H9 (cell line): Measurements from ENCODE around the gene IFI27. TPM values are rescaled to one million over a fixed set of nuclear protein-coding genes. Genes with fewer than 3 reads are reported as not detected.

Experiments
- DNase-seq: peaks from one replicate; pipeline ENCODE4 v3.0.0-alpha.2; 2017
- H2AFZ ChIP-seq: one replicate; pipeline ENCODE4 v1.6.1; 2013; ENCODE audit warnings: mild to moderate bottlenecking, low read length, control low read depth, moderate library complexity
- H2AK5ac ChIP-seq: 2 replicates; pipeline ENCODE4 v1.6.1; 2013; ENCODE audit warnings: low read length, control low read depth, mixed read lengths; ENCODE audit not compliant: insufficient read length
- H2BK120ac ChIP-seq: one replicate; pipeline ENCODE4 v1.6.1; 2013; ENCODE audit warnings: low read depth, mild to moderate bottlenecking, low read length, control low read depth, inconsistent platforms; ENCODE audit not compliant: poor library complexity, severe bottlenecking
- H2BK12ac ChIP-seq: 2 replicates; pipeline ENCODE4 v1.6.1; 2013; ENCODE audit warnings: low read length, control low read depth, mixed read lengths, low read depth; ENCODE audit not compliant: insufficient read length
- H2BK15ac ChIP-seq: 2 replicates; pipeline ENCODE4 v1.6.1; 2013; ENCODE audit warnings: low read depth, low read length, control low read depth
- H2BK20ac ChIP-seq: one replicate; pipeline ENCODE4 v1.6.1; 2013; ENCODE audit warnings: low read depth, mild to moderate bottlenecking, low read length, control low read depth, inconsistent platforms; ENCODE audit not compliant: poor library complexity, severe bottlenecking
- H2BK5ac ChIP-seq: 2 replicates; pipeline ENCODE4 v1.6.1; 2013; ENCODE audit warnings: low read length, control low read depth, mixed read lengths; ENCODE audit not compliant: insufficient read length
- H3K14ac ChIP-seq: 2 replicates; pipeline ENCODE4 v1.6.1; 2013; ENCODE audit warnings: low read length, control low read depth; ENCODE audit not compliant: insufficient read depth
- H3K18ac ChIP-seq: 2 replicates; pipeline ENCODE4 v1.6.1; 2013; ENCODE audit warnings: low read depth, mild to moderate bottlenecking, mixed read lengths, low read length, control low read depth; ENCODE audit not compliant: insufficient read length
- H3K23ac ChIP-seq: 2 replicates; pipeline ENCODE4 v1.6.1; 2013; ENCODE audit warnings: low read length, control low read depth, mixed read lengths, low read depth; ENCODE audit not compliant: insufficient read length
- H3K23me2 ChIP-seq: 2 replicates; pipeline ENCODE4 v1.6.1; 2013; ENCODE audit warnings: low read depth, mild to moderate bottlenecking, mixed read lengths, low read length, control low read depth; ENCODE audit not compliant: insufficient read length, poor library complexity, severe bottlenecking
- H3K27ac ChIP-seq: 2 replicates; pipeline ENCODE4 v1.5.1; 2013; ENCODE audit warnings: low read length, control low read depth, mixed read lengths, low read depth; ENCODE audit not compliant: insufficient read length
- H3K27me3 ChIP-seq: 2 replicates; pipeline ENCODE4 v1.6.1; 2013; ENCODE audit warnings: low read length, control low read depth, inconsistent platforms; ENCODE audit not compliant: insufficient read depth
- H3K4ac ChIP-seq: 2 replicates; pipeline ENCODE4 v1.6.1; 2013; ENCODE audit warnings: low read depth, mild to moderate bottlenecking, control low read depth, inconsistent platforms, low read length, moderate library complexity
- H3K4me1 ChIP-seq: 2 replicates; pipeline ENCODE4 v1.6.1; 2013; ENCODE audit warnings: low read length, control low read depth, inconsistent platforms; ENCODE audit not compliant: insufficient read depth
- H3K4me2 ChIP-seq: 2 replicates; pipeline ENCODE4 v1.6.1; 2013; ENCODE audit warnings: low read length, control low read depth, mixed read lengths; ENCODE audit not compliant: insufficient read length, insufficient read depth
- H3K56ac ChIP-seq: 2 replicates; pipeline ENCODE4 v1.6.1; 2013; ENCODE audit warnings: low read depth, mild to moderate bottlenecking, mixed read lengths, low read length, control low read depth; ENCODE audit not compliant: insufficient read length
- H3K79me1 ChIP-seq: 2 replicates; pipeline ENCODE4 v1.6.1; 2013; ENCODE audit warnings: low read depth, mild to moderate bottlenecking, moderate library complexity, low read length, control low read depth, inconsistent platforms; ENCODE audit not compliant: insufficient read depth, poor library complexity, severe bottlenecking
- H3K79me2 ChIP-seq: 2 replicates; pipeline ENCODE4 v1.6.1; 2013; ENCODE audit warnings: low read length, control low read depth, inconsistent platforms; ENCODE audit not compliant: insufficient read depth
- H3K9ac ChIP-seq: 2 replicates; pipeline ENCODE4 v1.6.1; 2013; ENCODE audit warnings: low read length, control low read depth, mixed read lengths; ENCODE audit not compliant: insufficient read length; ENCODE audit errors: extremely low read depth
- H3K9me3 ChIP-seq: one replicate; pipeline ENCODE4 v1.6.1; 2013; ENCODE audit warnings: low read depth, low read length, inconsistent platforms; ENCODE audit not compliant: control insufficient read depth
- H3T11ph ChIP-seq: one replicate; pipeline ENCODE4 v1.6.1; 2013; ENCODE audit warnings: mild to moderate bottlenecking, low read length, control low read depth, inconsistent platforms
- H4K20me1 ChIP-seq: one replicate; pipeline ENCODE4 v1.6.1; 2013; ENCODE audit not compliant: control insufficient read depth, insufficient read length, insufficient read depth
- H4K5ac ChIP-seq: 2 replicates; pipeline ENCODE4 v1.6.1; 2013; ENCODE audit warnings: low read depth, mild to moderate bottlenecking, mixed read lengths, low read length, control low read depth; ENCODE audit not compliant: insufficient read length
- H4K8ac ChIP-seq: replicated peaks from 2 replicates; pipeline ENCODE4 v1.6.1; 2013; ENCODE audit warnings: low read length, control low read depth, mixed read lengths, low read depth; ENCODE audit not compliant: insufficient read length
- H4K91ac ChIP-seq: 2 replicates; pipeline ENCODE4 v1.6.1; 2013; ENCODE audit warnings: low read depth, mild to moderate bottlenecking, moderate library complexity, mixed read lengths, low read length, control low read depth; ENCODE audit not compliant: insufficient read length
- H3K27ac Mint-ChIP-seq, 3 experiments: 2 replicates in 2 of 3; 3 replicates in 1 of 3; pipeline ENCODE4 v1.8.0; 2020 to 2021; ENCODE audit warnings: mixed read lengths in 3 of 3, mild to moderate bottlenecking in 1 of 3, moderate library complexity in 1 of 3
- H3K27me3 Mint-ChIP-seq: 2 replicates; pipeline ENCODE4 v1.8.0; 2021; ENCODE audit warnings: low read depth, mild to moderate bottlenecking, moderate library complexity, mixed read lengths
- H3K36me3 Mint-ChIP-seq, 3 experiments: 2 replicates in 2 of 3; 3 replicates in 1 of 3; pipeline ENCODE4 v1.8.0; 2020 to 2021; ENCODE audit warnings: low read depth in 3 of 3, mixed read lengths in 3 of 3; ENCODE audit not compliant: insufficient read depth in 1 of 3
- H3K4me1 Mint-ChIP-seq, 2 experiments: 2 replicates each; pipeline ENCODE4 v1.8.0; 2020; ENCODE audit warnings: mixed read lengths in 2 of 2
- H3K4me3 Mint-ChIP-seq, 2 experiments: 2 replicates in 1 of 2; 3 replicates in 1 of 2; pipeline ENCODE4 v1.8.0; 2020 to 2021; ENCODE audit warnings: mild to moderate bottlenecking in 2 of 2, mixed read lengths in 2 of 2, moderate library complexity in 1 of 2
- H3K9me3 Mint-ChIP-seq, 2 experiments: 2 replicates in 1 of 2; 3 replicates in 1 of 2; pipeline ENCODE4 v1.8.0; 2020; ENCODE audit warnings: mild to moderate bottlenecking in 2 of 2, mixed read lengths in 2 of 2, moderate library complexity in 1 of 2
- WGBS: extraction: QIAGEN DNeasy Blood & Tissue Kit; methylation state at CpG from one replicate; pipeline ENCODE4 v1.1.7; 2013; ENCODE audit warnings: missing lambda C conversion rate, low lambda C conversion rate, mixed read lengths; ENCODE audit not compliant: insufficient read length; ENCODE audit errors: extremely low coverage; 5-methylcytosine and 5-hydroxymethylcytosine counted together
- total RNA-seq: library from RNA; stranded (reverse); gene quantifications from 2 replicates; pipeline ENCODE4 v1.2.1, GENCODE V29; 2021
- TF ChIP-seq, protein P1 (sequence below): fragments of 200-600 bp; sonication (generic); conservative IDR thresholded peaks from 3 replicates; pipeline ENCODE4 v1.8.0; 2021; ENCODE audit warnings: antibody characterized with exemption, mild to moderate bottlenecking

IFI27 gene
- total RNA-seq, 1 experiment from 2014 or later: 1.7 TPM

DNA sequence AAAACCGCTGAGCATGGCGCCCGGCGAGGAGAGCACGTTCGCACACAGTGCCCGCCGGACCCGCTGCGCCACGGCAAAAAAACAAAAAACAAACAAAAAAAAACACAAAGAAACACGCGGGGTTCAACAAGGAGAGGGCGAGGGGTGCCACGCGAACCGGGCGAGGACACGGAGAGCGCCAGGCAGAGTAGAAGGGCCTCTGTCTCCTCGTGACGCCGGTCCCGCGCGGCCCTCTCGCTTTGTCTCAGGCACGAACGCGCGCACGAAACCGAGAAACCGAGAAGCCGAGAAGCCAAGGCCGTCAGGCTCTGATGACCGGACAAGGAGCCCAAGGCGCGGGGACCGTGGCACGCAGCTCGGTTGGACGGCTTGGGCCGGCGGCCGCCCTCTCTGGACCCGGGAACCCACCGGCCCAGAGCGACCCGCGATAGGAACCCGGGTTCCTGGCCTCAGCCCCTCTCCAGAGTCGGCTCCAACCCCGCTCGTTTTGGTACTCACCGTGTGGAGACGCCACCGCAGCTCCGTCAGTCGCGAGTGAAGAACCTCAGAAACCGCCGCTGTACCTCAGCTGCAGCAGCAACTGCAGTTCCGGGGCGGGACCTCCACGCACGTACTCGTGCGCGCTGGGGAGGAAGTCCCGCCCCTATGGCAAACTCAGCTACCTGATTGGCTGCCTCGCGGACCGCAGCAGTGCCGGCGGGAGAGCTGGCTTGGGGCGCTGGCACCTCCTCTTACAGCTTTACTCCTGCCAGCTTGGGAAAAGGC lies 29.7 kb upstream of the IFI27 start, which contains the start of the genes DDX24 and IFI27L1:
Gene DDX24, minus strand, starts transcription at position 582 of the 765 bp plus-strand sequence. CDS start 1,460 bp downstream, outside the sequence.
Gene IFI27L1, plus strand, starts transcription at position 690 of the 765 bp plus-strand sequence. CDS start 15,628 bp downstream, outside the sequence.
- Mint-ChIP-seq H3K27me3 (no peaks in the 10 kb centered on the region), H3K4me3 (peak within 1 kb of the TSS; percentile 99 to 100), H3K4me1 (peaks cover 30 to 33% of the 10 kb centered on the region in 2 experiments), H3K27ac (peak within 1 kb of the TSS; percentile 86 to 97 (median 96)), H3K9me3 (no peaks in the 10 kb centered on the region; a peak in 1 of 5 replicates), H3K36me3 (peaks cover 30 to 31% (median 30%) of the 10 kb centered on the region in 3 experiments)
- H3K4ac ChIP-seq: no peak within 1 kb of the TSS
- H2BK15ac ChIP-seq: no peak within 1 kb of the TSS
- peak within 1 kb of the TSS; percentile 52 for H2AFZ ChIP-seq
- no peak within 1 kb of the TSS for H2BK120ac ChIP-seq
- H3K9me3 ChIP-seq: no peaks in the 10 kb centered on the region
- H2BK5ac ChIP-seq: no peak within 1 kb of the TSS
- peak within 1 kb of the TSS; percentile 44 for H3K14ac ChIP-seq
- no peak within 1 kb of the TSS for H3T11ph ChIP-seq
- peaks cover 4% of the 10 kb centered on the region for H4K20me1 ChIP-seq
- peak; percentile 96 for DNase-seq
- no peak within 1 kb of the TSS for H4K5ac ChIP-seq
- no peak within 1 kb of the TSS for H2AK5ac ChIP-seq
- no peak within 1 kb of the TSS for H3K18ac ChIP-seq
- TF ChIP-seq, protein P1, sequence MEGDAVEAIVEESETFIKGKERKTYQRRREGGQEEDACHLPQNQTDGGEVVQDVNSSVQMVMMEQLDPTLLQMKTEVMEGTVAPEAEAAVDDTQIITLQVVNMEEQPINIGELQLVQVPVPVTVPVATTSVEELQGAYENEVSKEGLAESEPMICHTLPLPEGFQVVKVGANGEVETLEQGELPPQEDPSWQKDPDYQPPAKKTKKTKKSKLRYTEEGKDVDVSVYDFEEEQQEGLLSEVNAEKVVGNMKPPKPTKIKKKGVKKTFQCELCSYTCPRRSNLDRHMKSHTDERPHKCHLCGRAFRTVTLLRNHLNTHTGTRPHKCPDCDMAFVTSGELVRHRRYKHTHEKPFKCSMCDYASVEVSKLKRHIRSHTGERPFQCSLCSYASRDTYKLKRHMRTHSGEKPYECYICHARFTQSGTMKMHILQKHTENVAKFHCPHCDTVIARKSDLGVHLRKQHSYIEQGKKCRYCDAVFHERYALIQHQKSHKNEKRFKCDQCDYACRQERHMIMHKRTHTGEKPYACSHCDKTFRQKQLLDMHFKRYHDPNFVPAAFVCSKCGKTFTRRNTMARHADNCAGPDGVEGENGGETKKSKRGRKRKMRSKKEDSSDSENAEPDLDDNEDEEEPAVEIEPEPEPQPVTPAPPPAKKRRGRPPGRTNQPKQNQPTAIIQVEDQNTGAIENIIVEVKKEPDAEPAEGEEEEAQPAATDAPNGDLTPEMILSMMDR: no peak
- peaks cover 36% of the 10 kb centered on the region for H3K79me2 ChIP-seq
- peak within 1 kb of the TSS; percentile 92 for H3K4me2 ChIP-seq
- no peak within 1 kb of the TSS for H4K91ac ChIP-seq
- H3K79me1 ChIP-seq: peaks cover 4% of the 10 kb centered on the region
- H3K27me3 ChIP-seq: no peaks in the 10 kb centered on the region
- no peak within 1 kb of the TSS for H2BK12ac ChIP-seq
- H3K56ac ChIP-seq: no peak within 1 kb of the TSS
- WGBS: no CpG with 5 or more reads among the region's 77 CpGs
- H3K4me1 ChIP-seq: peaks cover 2% of the 10 kb centered on the region
- H4K8ac ChIP-seq: no peak within 1 kb of the TSS
- no peak within 1 kb of the TSS for H2BK20ac ChIP-seq
- peak within 1 kb of the TSS; percentile 57 for H3K9ac ChIP-seq
- H3K27ac ChIP-seq: no peak within 1 kb of the TSS
- no peak within 1 kb of the TSS for H3K23ac ChIP-seq
- peaks cover 8% of the 10 kb centered on the region for H3K23me2 ChIP-seq
